HepG2 (cell line): ENCODE data around the gene XRCC1. TPM values are rescaled to one million over a fixed set of nuclear protein-coding genes. Genes with fewer than 3 reads are reported as not detected.

Experiments used
- CAMTA2 ChIP-seq: sonication (generic); formaldehyde crosslinking; IDR thresholded peaks from 2 replicates; pipeline ENCODE4 v1.4.0; 2020; ENCODE audit warnings: mild to moderate bottlenecking, missing genetic modification reagents, borderline replicate concordance
- ELF1 ChIP-seq: sonication (generic); formaldehyde crosslinking; IDR thresholded peaks from 2 replicates; pipeline ENCODE4 v1.4.0; 2020; ENCODE audit warnings: missing genetic modification reagents
- IRX3 ChIP-seq: sonication (generic); formaldehyde crosslinking; IDR thresholded peaks from 2 replicates; pipeline ENCODE4 v1.8.1; 2023; ENCODE audit warnings: mild to moderate bottlenecking, low read depth, missing genetic modification reagents, borderline replicate concordance
- KAT7 ChIP-seq: IDR thresholded peaks from 2 replicates; pipeline ENCODE4 v1.6.1; 2018; ENCODE audit warnings: borderline replicate concordance, missing compliant biosample characterization
- NBN ChIP-seq: fragments of 450-650 bp; conservative IDR thresholded peaks from 2 replicates; pipeline ENCODE4 v1.6.1; 2017
- POLR2G ChIP-seq: fragments of 200-400 bp; formaldehyde crosslinking; IDR thresholded peaks from 2 replicates; pipeline ENCODE4 v1.6.1; 2018; ENCODE audit warnings: mild to moderate bottlenecking, low read depth, low read length, moderate library complexity
- SIX1 ChIP-seq: sonication (generic); formaldehyde crosslinking; IDR thresholded peaks from 2 replicates; pipeline ENCODE4 v1.4.0; 2020; ENCODE audit warnings: missing genetic modification reagents, borderline replicate concordance
- THAP11 ChIP-seq: IDR thresholded peaks from 2 replicates; pipeline ENCODE4 v1.6.1; 2016; ENCODE audit warnings: missing biosample characterization, missing genetic modification reagents
- XBP1 ChIP-seq: sonication (generic); formaldehyde crosslinking; IDR thresholded peaks from 2 replicates; pipeline ENCODE4 v1.5.0; 2020; ENCODE audit warnings: missing genetic modification reagents
- ZNF225 ChIP-seq: sonication (generic); formaldehyde crosslinking; IDR thresholded peaks from 2 replicates; pipeline ENCODE4 v1.4.0; 2020; ENCODE audit warnings: mild to moderate bottlenecking, missing genetic modification reagents
- ZNF350 ChIP-seq: sonication (generic); formaldehyde crosslinking; IDR thresholded peaks from 2 replicates; pipeline ENCODE4 v1.4.0; 2020; ENCODE audit warnings: mild to moderate bottlenecking, low read depth, missing genetic modification reagents, borderline replicate concordance
- ZNF616 ChIP-seq: sonication (generic); formaldehyde crosslinking; IDR thresholded peaks from 2 replicates; pipeline ENCODE4 v1.5.0; 2020; ENCODE audit warnings: low read depth, mild to moderate bottlenecking, missing genetic modification reagents
- polyA plus RNA-seq, 8 experiments: library from polyadenylated mRNA; depleted of rRNA in 3 of 8; stranded (reverse) in 7 of 8; unstranded in 1 of 8; fragments of >200 nt; fragmentation: Illumina TruSeq in 4 of 8; extraction: Trizol in 4 of 8; gene quantifications; 2 replicates each; pipeline versions ENCODE4 v1.2.1 to v1.2.3, GENCODE V29; 2011 to 2016; ENCODE audit warnings: low read depth in 4 of 8, missing spikeins in 1 of 8, mixed read lengths in 1 of 8; ENCODE audit not compliant: insufficient read depth in 1 of 8
- total RNA-seq, 5 experiments: library from RNA; depleted of rRNA; stranded (reverse); fragments of >200 nt; fragmentation: Illumina TruSeq; extraction: Trizol; gene quantifications; 2 replicates each; pipeline ENCODE4 v1.2.3, GENCODE V29; 2016; ENCODE audit warnings: low read depth in 1 of 5
- TF ChIP-seq, protein P1 (sequence below): conservative IDR thresholded peaks from 2 replicates; pipeline ENCODE4 v1.6.1; 2018; ENCODE audit warnings: missing genetic modification reagents
- TF ChIP-seq, protein P2 (sequence below), 2 experiments: sonication (generic) in 1 of 2; formaldehyde crosslinking in 1 of 2; IDR thresholded peaks; 2 replicates each; pipeline versions ENCODE4 v1.6.1 to v1.9.0; 2014 to 2022; ENCODE audit warnings: antibody characterized with exemption in 1 of 2, borderline replicate concordance in 1 of 2, inconsistent platforms in 1 of 2, low read depth in 1 of 2, missing genetic modification reagents in 1 of 2
- TF ChIP-seq, protein P3 (sequence below): sonication (generic); formaldehyde crosslinking; IDR thresholded peaks from 2 replicates; pipeline ENCODE4 v1.4.0; 2020; ENCODE audit warnings: missing genetic modification reagents, borderline replicate concordance
- TF ChIP-seq, protein P4 (sequence below): sonication (generic); formaldehyde crosslinking; IDR thresholded peaks from 2 replicates; pipeline ENCODE4 v1.5.1; 2020; ENCODE audit warnings: mild to moderate bottlenecking, moderate library complexity, missing genetic modification reagents

The XRCC1 gene
- total and polyA plus RNA-seq, 2 of the 13 experiments (the other 11 are each of a cell fraction or from before 2014, with no cell fraction given), result 24.7 to 26.3 TPM

DNA sequence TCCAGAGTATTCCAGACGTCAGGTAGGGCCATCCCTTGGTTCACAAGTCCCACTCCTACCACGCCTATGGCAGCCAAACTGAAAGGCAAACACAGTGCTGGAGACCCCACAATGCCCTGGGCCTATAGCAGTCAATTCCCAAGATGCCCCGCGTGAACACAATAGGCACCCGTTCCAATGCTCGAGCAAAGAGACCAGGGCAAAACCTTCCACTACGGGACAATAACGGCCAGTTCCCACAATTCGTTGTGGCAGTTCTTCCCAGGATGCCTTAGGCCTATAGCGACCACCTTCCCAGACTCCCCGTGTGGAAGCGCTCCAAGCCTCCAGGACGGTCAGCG, 43.6 kb upstream of the XRCC1 start (continued):
- no peak for TF ChIP-seq CAMTA2 (CRISPR knock-in tag)
- TF ChIP-seq XBP1, result 0 out of 2 replicates have a peak, but pooled peaks have one; percentile 28
- TF ChIP-seq SIX1, result no peak
- TF ChIP-seq, protein P1, sequence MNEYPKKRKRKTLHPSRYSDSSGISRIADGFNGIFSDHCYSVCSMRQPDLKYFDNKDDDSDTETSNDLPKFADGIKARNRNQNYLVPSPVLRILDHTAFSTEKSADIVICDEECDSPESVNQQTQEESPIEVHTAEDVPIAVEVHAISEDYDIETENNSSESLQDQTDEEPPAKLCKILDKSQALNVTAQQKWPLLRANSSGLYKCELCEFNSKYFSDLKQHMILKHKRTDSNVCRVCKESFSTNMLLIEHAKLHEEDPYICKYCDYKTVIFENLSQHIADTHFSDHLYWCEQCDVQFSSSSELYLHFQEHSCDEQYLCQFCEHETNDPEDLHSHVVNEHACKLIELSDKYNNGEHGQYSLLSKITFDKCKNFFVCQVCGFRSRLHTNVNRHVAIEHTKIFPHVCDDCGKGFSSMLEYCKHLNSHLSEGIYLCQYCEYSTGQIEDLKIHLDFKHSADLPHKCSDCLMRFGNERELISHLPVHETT, result no peak
- no peak for TF ChIP-seq NBN
- TF ChIP-seq, protein P2, sequence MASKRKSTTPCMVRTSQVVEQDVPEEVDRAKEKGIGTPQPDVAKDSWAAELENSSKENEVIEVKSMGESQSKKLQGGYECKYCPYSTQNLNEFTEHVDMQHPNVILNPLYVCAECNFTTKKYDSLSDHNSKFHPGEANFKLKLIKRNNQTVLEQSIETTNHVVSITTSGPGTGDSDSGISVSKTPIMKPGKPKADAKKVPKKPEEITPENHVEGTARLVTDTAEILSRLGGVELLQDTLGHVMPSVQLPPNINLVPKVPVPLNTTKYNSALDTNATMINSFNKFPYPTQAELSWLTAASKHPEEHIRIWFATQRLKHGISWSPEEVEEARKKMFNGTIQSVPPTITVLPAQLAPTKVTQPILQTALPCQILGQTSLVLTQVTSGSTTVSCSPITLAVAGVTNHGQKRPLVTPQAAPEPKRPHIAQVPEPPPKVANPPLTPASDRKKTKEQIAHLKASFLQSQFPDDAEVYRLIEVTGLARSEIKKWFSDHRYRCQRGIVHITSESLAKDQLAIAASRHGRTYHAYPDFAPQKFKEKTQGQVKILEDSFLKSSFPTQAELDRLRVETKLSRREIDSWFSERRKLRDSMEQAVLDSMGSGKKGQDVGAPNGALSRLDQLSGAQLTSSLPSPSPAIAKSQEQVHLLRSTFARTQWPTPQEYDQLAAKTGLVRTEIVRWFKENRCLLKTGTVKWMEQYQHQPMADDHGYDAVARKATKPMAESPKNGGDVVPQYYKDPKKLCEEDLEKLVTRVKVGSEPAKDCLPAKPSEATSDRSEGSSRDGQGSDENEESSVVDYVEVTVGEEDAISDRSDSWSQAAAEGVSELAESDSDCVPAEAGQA (IDR thresholded peaks at IDR 0.05; ENCODE audit: low read depth), result 0 out of 2 replicates have a peak, but pooled peaks have one; percentile 55
- TF ChIP-seq, protein P2 (CRISPR knock-in tag; IDR thresholded peaks at IDR 0.05; ENCODE audit: borderline replicate concordance), result no peak
- no peak for TF ChIP-seq ZNF350 (CRISPR knock-in tag)
- TF ChIP-seq ZNF225, result no peak
- no peak for TF ChIP-seq ZNF616
- TF ChIP-seq, protein P3, sequence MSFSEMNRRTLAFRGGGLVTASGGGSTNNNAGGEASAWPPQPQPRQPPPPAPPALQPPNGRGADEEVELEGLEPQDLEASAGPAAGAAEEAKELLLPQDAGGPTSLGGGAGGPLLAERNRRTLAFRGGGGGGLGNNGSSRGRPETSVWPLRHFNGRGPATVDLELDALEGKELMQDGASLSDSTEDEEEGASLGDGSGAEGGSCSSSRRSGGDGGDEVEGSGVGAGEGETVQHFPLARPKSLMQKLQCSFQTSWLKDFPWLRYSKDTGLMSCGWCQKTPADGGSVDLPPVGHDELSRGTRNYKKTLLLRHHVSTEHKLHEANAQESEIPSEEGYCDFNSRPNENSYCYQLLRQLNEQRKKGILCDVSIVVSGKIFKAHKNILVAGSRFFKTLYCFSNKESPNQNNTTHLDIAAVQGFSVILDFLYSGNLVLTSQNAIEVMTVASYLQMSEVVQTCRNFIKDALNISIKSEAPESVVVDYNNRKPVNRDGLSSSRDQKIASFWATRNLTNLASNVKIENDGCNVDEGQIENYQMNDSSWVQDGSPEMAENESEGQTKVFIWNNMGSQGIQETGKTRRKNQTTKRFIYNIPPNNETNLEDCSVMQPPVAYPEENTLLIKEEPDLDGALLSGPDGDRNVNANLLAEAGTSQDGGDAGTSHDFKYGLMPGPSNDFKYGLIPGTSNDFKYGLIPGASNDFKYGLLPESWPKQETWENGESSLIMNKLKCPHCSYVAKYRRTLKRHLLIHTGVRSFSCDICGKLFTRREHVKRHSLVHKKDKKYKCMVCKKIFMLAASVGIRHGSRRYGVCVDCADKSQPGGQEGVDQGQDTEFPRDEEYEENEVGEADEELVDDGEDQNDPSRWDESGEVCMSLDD (CRISPR knock-in tag), result no peak; the same call in 1 of the 2 replicates
- TF ChIP-seq, protein P4, sequence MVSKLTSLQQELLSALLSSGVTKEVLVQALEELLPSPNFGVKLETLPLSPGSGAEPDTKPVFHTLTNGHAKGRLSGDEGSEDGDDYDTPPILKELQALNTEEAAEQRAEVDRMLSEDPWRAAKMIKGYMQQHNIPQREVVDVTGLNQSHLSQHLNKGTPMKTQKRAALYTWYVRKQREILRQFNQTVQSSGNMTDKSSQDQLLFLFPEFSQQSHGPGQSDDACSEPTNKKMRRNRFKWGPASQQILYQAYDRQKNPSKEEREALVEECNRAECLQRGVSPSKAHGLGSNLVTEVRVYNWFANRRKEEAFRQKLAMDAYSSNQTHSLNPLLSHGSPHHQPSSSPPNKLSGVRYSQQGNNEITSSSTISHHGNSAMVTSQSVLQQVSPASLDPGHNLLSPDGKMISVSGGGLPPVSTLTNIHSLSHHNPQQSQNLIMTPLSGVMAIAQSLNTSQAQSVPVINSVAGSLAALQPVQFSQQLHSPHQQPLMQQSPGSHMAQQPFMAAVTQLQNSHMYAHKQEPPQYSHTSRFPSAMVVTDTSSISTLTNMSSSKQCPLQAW (CRISPR knock-in tag), result peak; percentile 71; the same call in 1 of the 2 replicates
- peak; percentile 14; the same call in 1 of the 2 replicates for TF ChIP-seq ELF1 (CRISPR knock-in tag)
- no peak; the same call in 1 of the 2 replicates for TF ChIP-seq THAP11
- no peak for TF ChIP-seq IRX3
- no peak; the same call in 1 of the 2 replicates for TF ChIP-seq POLR2G
- TF ChIP-seq KAT7 (CRISPR knock-in tag), result no peak
